Left renal cortex interstitium (tissue), 4 donors: ENCODE measurements around the gene CAPN9. TPM values are rescaled to one million over a fixed set of nuclear protein-coding genes. Genes with fewer than 3 reads are reported as not detected.
A peak's percentile ranks its signal among the peaks of the same experiment; 100 is the strongest.

Experiments
- DNase-seq, 4 donors: peaks; one replicate each; pipeline ENCODE4 v3.0.0-alpha.2; 2013; ENCODE audit warnings: low read depth in 4 of 4, low spot score in 2 of 4, missing footprints in 1 of 4
- polyA plus RNA-seq, 4 donors: library from polyadenylated mRNA; unstranded; fragments of 120-200 nt; gene quantifications; one replicate each; pipeline ENCODE4 v1.2.1, GENCODE V29; 2013; ENCODE audit not compliant: insufficient read length in 4 of 4

Gene CAPN9
- polyA plus RNA-seq, 4 donors: 0.32 to 2.6 (median 1.3) TPM

DNA sequence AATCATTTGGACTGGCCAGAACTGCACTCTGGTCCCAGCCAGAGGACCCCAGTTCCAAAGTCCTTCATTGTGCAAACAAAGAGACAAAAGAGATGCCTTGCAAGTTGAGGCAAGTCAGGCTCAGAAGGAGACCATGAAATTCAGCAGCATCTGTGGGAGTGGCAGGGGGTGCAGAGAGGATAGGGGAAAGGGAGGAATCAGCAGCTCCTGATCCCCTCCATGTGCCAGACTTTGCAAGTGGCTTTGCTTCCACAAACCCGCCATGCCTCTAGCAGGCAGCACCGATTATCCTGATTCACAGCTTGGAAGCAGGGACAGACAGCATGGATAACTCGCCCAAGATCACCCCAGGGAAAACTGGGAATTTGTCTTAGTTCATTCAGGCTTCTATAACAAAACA, 2.1 kb upstream of the CAPN9 start:
- DNase-seq: no peak

DNA sequence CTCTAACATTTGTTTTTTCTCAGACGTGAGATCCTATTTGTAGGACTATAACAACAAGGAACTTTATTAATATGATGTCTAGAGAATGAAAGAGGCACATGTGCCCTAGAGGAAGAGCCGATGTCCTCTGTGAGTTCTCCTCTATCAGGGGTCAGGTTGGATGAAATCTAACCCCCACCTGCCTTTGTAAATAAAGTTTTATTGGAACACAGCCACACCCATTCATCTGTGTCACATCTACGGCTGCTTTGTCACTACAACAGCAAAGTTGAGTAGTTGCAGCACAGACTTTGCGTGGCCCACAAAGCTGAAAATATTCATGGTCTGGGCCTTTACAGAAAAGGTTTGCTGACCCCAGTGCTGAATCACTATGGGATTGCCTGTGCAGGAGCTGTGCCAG, 571 bp upstream of the CAPN9 start:
- no peak for DNase-seq

DNA sequence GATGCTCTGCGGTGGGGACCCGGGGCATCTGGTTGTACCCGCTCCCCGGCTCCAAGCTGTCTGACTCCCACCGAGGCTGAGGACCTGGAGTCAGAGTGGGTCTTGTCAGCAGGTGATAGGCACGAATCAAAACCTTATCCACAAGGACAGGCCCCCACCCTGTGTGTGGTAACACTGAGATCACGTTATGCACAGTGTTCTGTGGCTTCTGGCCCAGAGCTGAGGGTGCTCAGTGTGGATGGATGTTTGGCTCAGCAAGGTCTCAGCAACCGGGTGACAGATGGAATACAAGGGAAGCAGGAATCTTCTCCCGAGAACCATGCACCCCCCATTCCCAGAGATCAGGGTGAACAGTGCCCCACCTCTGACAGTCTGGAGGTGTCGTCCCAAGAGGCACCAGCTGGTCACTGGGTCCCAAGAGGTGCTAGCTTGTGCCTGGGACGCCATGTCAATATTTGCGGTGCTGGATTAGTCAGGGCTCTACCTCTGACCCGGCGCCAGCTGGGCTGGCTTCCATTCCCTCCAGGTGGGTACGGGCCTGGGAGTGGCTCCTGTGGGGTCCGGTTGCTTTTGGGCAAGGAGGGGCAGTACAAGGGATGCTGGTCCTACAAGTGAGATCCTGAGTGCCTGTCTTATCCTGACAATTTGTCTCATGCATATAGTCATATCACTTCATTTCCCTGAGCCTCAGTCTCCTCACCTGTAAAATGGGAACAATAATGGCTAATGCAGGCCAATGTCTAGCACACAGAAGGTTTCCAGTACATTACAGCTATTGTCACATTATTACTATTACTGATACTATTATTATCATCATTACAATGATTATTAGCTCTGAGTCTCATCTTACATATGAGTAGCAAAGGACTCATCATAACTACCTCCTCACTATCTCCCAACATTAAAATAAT, 957 bp downstream of the CAPN9 start:
- no peak for DNase-seq

DNA sequence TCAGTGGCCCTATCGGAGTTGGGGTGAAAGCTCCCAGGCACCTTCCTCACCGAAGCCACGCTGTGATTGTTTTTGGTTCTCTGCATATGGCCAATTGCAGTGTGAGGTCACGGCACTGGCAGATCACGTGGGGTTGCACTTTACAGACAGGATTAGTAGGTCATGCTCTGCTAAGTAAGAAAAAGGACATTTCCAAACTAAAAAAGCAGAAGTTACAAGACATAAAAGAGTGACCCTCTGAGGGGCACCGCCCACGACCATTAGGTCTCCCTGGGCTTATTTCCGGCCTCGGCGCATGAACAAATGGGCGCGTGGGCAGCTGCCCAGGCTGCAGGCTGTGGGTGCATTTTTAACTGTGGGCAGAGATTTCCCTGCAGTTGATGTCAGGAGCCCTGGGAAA, 2.0 kb downstream of the CAPN9 start:
- DNase-seq: no peak

DNA sequence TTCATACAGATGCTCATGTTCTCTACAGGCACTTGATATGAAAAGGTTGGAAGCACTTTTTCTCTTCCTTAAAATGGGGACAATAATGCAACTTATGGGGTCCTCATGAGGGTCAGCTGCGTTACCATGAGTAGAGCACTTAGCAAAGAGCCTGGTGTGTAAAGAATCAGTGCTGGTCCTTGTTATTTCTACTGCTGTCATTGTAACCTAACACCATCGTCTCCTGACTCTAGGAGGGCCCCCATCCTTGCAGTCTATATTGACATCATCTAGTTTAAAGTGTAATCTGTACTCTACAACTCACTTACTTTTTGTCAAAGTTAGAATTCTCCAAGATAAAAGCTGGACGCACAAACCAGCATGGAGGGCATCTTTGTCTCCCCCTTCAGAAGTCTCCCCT, 2.4 kb downstream of the CAPN9 start:
- DNase-seq: no peak

DNA sequence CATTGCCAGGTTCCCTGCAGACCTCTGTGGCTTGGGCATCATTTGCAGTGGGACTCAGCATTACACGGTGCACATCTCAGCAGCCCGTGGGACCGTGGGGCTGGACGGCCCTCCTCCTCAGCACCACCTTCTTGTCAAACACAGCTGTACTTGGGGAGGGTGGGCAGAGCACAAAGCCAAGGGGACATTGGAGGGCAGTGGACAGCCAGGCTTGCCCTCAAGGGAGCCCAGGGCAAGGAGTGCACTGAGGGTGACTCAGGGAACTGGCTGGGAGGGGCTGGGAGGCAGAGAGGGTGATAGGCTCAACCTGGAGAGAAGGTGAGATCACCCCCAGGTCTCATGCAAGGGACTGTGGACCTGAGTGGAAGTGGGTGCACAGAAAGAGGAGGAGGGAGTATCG, 3.4 kb downstream of the CAPN9 start:
- no peak for DNase-seq

DNA sequence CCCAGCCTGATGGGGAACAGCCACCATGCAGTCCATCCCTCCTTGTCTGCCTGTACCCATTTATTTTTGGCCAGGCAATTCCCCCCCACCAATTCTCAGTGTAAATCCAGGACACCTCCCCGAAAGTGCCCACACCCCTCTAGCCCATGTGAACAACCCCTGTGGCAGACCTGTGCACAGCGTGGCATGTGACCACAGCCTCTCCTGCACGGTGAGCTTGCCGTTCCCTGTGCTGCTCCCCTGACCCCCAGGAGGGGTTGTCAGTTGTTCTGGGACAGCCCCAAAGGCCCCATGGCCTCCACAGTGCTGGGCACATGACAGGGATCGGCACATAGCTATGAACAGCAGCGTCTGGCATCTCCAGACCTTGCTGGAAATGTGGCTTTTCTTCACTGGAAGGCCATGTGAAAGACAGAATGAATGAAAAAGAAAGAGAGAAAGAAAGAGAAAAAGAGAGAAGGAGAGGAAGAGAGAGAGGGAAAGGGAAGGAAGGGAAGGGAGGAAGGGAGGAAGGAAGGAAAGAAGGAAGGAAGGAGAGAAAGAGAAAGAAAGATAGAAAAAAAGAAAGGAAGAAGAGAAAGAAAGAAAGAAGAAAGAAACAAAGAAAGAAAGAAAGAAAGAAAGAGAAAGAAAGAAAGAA, 3.9 kb downstream of the CAPN9 start:
- no peak for DNase-seq

DNA sequence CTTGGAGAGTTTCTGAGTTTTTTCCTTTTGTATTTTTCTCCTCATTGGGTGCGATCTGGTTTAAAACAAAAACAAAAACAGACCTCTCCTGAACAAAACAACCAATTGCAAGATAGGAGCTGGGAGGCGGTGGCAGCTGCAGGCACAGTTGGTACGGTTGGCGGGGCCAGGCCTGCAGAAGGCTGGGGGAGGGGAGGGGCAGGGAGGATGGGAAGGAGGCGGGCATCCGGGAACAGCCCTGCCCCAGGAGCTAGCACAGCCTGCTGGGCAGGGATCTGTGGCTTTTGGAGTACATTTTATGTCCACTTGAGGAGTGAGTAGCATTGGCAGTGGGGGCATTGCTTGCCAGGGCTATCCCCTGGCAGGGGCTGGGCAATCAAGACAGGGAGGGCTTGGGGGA, 5.2 kb downstream of the CAPN9 start:
- peak in 1 of 4 donors; percentile 56 for DNase-seq

DNA sequence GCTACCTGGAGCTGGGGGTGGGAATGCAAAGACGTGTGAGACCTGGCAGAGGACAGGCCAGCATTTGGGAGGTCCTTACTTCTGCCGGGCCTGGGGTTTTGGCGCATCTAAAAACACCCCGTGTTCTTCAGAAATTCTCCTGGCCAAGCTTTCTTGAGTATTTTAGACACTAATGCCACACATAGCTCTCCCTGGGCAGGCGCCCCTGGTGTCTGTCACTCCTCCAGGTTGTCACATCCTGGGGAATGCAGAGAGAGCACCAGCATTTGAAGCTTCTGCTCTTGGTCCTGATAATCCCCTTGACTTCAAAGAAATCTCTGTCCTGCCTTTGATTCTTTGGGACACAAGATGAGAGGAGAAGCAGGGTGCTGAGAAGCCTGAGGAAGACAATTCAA, 6.0 kb downstream of the CAPN9 start:
- DNase-seq: no peak

DNA sequence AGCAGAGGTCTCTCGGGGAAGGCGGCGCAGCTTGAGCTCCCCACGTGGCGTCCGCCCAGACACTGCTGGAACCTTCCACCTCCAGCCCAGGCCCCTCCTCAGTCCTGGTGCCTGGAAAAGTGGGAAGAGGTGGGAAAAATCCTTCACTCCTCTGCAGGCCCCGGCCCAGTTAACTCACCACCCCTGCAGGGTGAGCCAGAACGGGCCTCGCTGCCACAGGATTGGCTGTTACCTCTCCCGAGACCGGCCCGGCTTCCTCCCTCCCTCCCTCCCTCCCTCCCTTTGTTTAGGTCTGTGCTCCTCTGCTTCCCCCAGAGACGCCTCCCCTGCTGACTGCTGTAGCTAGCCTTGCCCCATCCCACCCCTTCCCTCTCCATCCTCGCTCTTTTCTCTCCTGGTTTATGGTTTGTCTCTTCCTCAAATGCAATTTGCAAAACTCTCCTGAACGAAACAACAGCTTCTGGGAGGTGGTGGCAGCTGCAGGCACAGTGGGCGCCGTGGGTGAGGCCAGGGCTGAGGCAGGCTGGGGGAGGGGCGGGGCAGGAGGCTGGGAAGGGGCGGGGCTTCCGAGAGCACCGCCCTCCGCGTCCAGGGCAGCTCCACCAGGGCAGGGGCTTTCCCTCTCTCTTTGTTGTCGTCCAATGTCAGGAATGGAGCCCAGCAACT, 6.5 kb downstream of the CAPN9 start:
- no peak for DNase-seq

DNA sequence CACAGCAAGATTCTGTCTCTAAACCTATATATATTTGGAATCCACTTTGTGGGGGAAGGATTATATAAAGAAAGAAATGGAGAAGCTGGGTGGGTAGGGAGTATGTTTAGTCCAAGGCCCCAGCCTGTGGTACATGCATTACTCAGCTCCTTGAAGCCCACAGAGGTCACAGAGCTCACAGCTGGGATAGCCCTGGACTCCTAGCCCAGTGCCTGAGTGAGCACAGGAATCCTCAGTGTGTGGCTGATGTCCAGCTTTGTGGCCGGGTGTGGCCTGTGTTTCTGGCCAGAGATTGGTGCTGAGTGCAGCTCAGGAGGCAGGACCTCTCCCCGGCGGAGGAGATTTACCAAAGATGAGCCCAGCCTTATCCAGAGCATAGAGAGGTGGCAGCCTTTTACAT, 7.6 kb downstream of the CAPN9 start:
- no peak for DNase-seq

DNA sequence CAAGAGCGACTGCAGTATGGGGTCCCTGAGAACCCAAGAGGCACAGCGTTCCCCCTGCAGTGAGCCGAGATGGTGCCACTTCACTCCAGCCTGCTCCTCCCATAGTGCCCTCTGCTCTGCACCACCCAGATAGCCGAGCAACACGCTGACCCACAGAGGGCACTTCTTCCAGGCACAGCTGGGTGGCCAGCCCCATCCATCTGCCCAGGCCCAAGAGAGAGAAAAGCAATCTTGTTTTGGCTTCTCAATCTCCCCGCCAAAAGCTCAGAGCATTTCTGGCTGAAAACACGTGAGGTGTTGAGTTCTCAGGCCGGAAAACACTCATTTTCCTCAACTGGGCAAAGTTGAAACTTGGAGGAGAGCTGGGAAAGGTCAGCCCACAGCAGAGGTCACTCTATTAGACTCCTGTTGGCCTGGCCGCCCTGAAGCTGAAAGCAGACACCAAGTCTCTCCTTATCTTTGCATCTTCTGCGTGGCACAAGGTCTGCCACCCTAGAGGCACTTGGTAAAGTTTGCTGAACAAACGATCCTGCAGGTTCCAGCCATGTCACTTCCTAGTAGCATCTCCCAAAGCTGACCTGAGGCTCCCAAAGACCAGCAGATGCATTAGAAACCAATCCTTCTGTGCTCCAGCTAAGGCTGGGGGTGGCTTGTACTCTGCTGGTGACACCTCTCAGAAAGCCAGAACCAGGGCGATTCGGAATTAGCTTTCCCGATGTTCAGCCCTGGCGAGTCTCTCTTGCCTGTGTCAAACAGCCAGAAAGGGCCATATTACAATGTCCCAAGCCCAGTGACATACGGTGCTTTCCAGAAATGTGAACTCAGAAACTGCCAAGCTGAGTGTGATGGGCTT, 10.9 kb downstream of the CAPN9 start:
- DNase-seq: no peak

DNA sequence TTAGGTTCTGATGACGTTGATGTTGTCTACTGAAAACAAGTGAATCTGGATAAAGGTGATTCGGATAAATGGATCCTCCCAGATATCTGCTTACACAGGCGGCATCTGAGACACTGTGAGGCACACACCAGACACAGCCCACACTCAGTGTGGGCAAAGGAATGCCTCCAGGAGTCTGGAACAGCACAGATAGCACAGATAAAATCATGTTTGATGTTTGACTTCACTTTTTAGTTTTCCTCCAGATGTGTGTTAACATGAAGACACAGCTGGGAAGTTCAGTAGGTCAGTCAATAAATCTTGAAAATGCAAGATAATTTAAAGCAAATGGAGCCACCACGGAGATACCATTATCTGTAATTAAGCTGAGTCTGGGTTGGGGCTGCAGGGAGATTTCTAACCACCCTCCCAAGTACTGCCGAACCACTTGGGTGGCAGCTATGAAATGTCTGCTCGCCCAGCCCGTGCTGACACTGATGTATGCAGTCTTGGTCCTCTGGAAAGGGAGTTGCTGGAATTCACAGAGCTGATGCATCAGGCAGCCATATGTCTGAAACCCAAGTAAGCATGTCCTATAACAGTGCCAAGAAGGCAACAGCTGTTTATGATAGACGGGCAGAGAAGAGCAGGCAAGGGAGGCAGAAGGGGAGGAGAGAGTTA, 11.7 kb downstream of the CAPN9 start:
- DNase-seq: peak in 1 of 4 donors; percentile 63

DNA sequence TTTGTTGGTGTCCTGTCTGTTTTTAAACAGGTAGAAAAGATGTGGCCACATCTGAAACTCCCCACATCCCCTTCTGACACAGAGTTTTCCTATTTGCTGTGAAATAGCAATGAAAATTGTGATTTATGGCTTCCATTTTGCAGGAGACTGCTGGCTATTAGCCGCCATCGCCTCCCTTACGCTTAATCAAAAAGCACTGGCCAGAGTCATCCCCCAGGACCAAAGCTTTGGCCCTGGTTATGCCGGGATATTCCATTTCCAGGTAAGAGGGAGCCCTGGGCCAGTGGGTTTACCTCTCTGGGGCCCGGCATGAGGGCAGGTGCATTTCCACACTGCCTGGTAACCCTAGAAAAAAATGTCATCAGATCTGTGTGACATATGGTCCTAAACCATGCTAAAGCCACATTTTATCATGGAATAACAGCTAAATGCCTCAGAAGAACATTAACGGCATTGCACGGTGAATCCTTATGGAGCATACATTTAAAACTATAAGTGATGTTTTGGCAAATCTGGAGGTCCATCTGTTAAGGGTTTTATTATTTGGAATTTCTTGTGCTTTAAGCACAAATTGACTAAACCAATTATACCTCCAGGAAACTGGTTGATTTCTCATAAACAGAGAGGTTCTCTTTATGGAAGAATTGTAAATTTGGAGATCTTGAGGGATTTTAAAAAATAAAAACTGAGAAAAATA, 12.3 kb downstream of the CAPN9 start:
- DNase-seq: no peak

DNA sequence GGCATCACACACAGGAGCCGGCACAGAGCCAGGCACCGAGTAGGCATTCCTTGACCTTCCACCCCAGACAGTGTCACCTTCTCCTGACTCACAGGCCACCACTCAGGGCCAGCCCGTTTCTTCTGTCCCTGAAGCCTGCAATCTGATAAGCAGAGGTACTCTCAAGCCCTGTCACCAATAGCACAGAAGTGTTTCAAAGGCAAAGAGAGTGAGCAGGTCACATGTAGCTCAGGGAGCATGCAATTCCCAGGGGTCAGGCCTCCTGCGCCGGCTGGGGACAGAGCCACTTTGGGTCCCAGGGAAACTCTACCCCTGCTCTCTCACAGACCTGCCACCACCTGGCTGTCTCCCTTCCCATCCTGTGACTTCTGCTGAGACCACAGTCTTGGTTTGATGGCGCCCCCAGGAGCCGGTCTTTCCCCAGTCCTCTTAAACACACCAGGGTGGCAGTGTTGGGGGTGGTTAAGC, 13.2 kb downstream of the CAPN9 start:
- no peak for DNase-seq

DNA sequence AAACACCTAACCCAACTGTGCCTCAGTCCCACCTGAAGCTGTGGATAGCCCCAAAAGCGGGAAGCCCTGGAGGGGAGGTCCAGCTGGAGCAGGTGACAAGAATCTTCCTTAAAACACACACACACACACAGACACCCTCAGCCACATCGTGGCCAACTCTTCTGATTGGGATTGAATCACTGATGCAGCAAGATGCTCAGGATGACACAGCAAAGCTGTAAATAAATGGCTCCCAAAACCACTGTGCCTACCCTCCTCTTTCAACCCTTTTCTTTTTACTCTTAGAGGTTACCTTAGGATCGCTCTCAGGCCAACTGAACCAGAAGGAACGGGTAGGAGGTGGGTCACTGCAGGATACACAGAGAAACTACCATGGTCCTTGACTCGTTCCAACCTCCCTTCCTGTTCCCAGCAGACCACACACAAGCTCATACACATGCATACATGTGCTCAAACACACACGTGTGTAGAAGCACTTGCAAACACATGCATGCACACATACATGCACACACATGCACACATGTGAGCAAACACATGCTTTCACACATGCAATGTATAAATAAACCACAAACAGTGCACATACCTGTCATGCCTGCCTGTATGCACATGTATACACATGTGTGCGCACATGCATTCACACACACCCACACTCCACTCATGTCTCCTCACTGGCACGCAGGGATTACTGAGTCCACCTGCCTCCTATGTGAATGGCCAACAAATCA, 14.4 kb downstream of the CAPN9 start:
- DNase-seq: no peak

DNA sequence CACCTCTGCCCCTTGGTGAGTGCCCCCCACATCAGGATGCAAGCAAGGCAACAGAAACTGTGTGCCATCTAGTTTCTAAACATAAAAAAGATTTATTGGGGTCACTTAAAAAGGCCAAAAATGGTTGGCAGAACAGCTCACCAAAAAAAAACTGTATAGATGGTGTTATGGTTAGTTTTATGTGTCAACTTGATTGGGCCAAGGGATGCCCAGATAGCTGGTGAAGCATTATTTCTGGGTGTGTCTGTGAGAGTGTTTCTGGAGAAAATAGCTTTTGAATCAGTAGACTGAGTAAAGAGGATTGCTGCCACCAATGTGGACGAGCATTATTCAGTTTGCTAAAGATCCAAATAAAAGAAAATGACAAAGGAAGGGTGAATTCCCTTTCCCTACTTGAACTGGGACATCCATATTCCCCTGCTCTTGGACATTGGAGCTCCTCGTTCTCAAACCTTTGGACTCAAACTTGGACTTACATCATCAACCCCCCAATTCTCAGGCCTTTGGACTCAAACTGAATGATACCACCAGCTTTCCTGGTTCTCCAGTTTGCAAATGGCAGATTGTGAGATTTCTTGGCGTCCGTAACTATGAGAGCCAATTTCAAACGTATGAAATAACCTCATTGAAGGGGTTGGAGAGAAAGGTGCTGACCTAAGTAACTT, 16.9 kb downstream of the CAPN9 start:
- no peak for DNase-seq

DNA sequence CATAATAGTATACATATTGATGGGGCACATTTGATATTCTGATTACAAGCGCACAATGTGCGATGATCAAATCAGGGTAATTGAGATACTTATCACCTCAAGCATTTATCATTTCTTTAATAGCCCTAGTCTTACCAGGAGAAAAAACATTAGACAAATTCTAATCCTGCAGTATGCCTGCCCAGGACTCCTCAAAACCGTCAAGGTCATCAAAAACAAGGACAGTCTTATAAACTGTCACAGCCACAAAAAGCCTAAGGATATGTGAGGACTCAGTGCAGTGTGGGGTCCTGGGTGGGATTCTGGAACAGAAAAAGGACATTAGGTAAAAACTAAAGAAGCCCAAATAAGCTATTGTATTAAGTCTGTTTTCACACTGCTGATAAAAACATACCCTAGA, 19.1 kb downstream of the CAPN9 start:
- DNase-seq: no peak
